HepG2 (cell line): Measurements from ENCODE around the gene ICE2. TPM values are rescaled to one million over a fixed set of nuclear protein-coding genes. Genes with fewer than 3 reads are reported as not detected.

Experiments
- EEA1 ChIP-seq: sonication (generic); formaldehyde crosslinking; IDR thresholded peaks from 2 replicates; pipeline ENCODE4 v1.5.1; 2020; ENCODE audit warnings: mild to moderate bottlenecking, missing genetic modification reagents, borderline replicate concordance
- HDAC6 ChIP-seq: fragments of 200-600 bp; sonication (generic); IDR thresholded peaks from 2 replicates; pipeline ENCODE4 v1.7.0; 2017; ENCODE audit warnings: mild to moderate bottlenecking, antibody characterized with exemption, low read length, low read depth
- IKZF1 ChIP-seq: fragments of 450-650 bp; IDR thresholded peaks from 2 replicates; pipeline ENCODE4 v1.7.1; 2016
- MYC ChIP-seq: sonication (generic); formaldehyde crosslinking; IDR thresholded peaks from 2 replicates; pipeline ENCODE4 v1.9.0; 2021; ENCODE audit warnings: missing genetic modification reagents, borderline replicate concordance
- POLR2AphosphoS2 ChIP-seq: IDR thresholded peaks from 2 replicates; pipeline ENCODE4 v1.6.1; 2011; ENCODE audit warnings: low read depth, low read length, improper control_type of control experiment
- RORA ChIP-seq: sonication (generic); formaldehyde crosslinking; IDR thresholded peaks from 2 replicates; pipeline ENCODE4 v1.5.0; 2020; ENCODE audit warnings: mild to moderate bottlenecking, missing genetic modification reagents, moderate library complexity
- SALL1 ChIP-seq: sonication (generic); formaldehyde crosslinking; IDR thresholded peaks from 2 replicates; pipeline ENCODE4 v1.8.0; 2022; ENCODE audit warnings: mild to moderate bottlenecking, missing genetic modification reagents
- SALL2 ChIP-seq: sonication (generic); formaldehyde crosslinking; IDR thresholded peaks from 2 replicates; pipeline ENCODE4 v1.8.1; 2023; ENCODE audit warnings: mild to moderate bottlenecking, missing genetic modification reagents, inconsistent platforms
- SMC3 ChIP-seq: IDR thresholded peaks from 2 replicates; pipeline ENCODE4 v1.6.1; 2011; ENCODE audit warnings: low read length, improper control_type of control experiment
- SRF ChIP-seq: IDR thresholded peaks from 2 replicates; pipeline ENCODE4 v1.6.1; 2011; ENCODE audit warnings: mild to moderate bottlenecking, low read depth, low read length, moderate library complexity
- THAP11 ChIP-seq: IDR thresholded peaks from 2 replicates; pipeline ENCODE4 v1.6.1; 2016; ENCODE audit warnings: missing biosample characterization, missing genetic modification reagents
- ZFP90 ChIP-seq: sonication (generic); formaldehyde crosslinking; IDR thresholded peaks from 2 replicates; pipeline ENCODE4 v1.8.0; 2022; ENCODE audit warnings: missing genetic modification reagents, mild to moderate bottlenecking, inconsistent platforms, borderline replicate concordance
- ZFX ChIP-seq: sonication (generic); formaldehyde crosslinking; IDR thresholded peaks from 2 replicates; pipeline ENCODE4 v1.4.0; 2020; ENCODE audit warnings: mild to moderate bottlenecking, low read depth, missing genetic modification reagents, moderate library complexity
- ZNF317 ChIP-seq: sonication (generic); formaldehyde crosslinking; IDR thresholded peaks from 2 replicates; pipeline ENCODE4 v1.5.0; 2020; ENCODE audit warnings: mild to moderate bottlenecking, missing genetic modification reagents
- ZNF510 ChIP-seq: sonication (generic); formaldehyde crosslinking; IDR thresholded peaks from 2 replicates; pipeline ENCODE4 v1.4.0; 2020; ENCODE audit warnings: low read depth, mild to moderate bottlenecking, missing genetic modification reagents
- ZNF607 ChIP-seq: sonication (generic); formaldehyde crosslinking; IDR thresholded peaks from 2 replicates; pipeline ENCODE4 v1.5.1; 2020; ENCODE audit warnings: missing genetic modification reagents, mild to moderate bottlenecking, borderline replicate concordance
- polyA plus RNA-seq, 8 experiments: library from polyadenylated mRNA; depleted of rRNA in 3 of 8; stranded (reverse) in 7 of 8; unstranded in 1 of 8; fragments of >200 nt; fragmentation: Illumina TruSeq in 4 of 8; extraction: Trizol in 4 of 8; gene quantifications; 2 replicates each; pipeline versions ENCODE4 v1.2.1 to v1.2.3, GENCODE V29; 2011 to 2016; ENCODE audit warnings: low read depth in 4 of 8, missing spikeins in 1 of 8, mixed read lengths in 1 of 8; ENCODE audit not compliant: insufficient read depth in 1 of 8
- total RNA-seq, 5 experiments: library from RNA; depleted of rRNA; stranded (reverse); fragments of >200 nt; fragmentation: Illumina TruSeq; extraction: Trizol; gene quantifications; 2 replicates each; pipeline ENCODE4 v1.2.3, GENCODE V29; 2016; ENCODE audit warnings: low read depth in 1 of 5
- TF ChIP-seq, protein P1 (sequence below): sonication (generic); formaldehyde crosslinking; IDR thresholded peaks from 2 replicates; pipeline ENCODE4 v1.9.0; 2021; ENCODE audit warnings: mild to moderate bottlenecking, missing genetic modification reagents
- TF ChIP-seq, protein P2 (sequence below): sonication (generic); formaldehyde crosslinking; conservative IDR thresholded peaks from 2 replicates; pipeline ENCODE4 v1.5.0; 2020; ENCODE audit warnings: missing genetic modification reagents
- TF ChIP-seq, protein P3 (sequence below): IDR thresholded peaks from 2 replicates; pipeline ENCODE4 v1.6.1; 2016; ENCODE audit warnings: control low read depth
- TF ChIP-seq, protein P4 (sequence below): sonication (generic); formaldehyde crosslinking; IDR thresholded peaks from 2 replicates; pipeline ENCODE4 v1.5.0; 2020; ENCODE audit warnings: mild to moderate bottlenecking, missing genetic modification reagents

The ICE2 gene
- total and polyA plus RNA-seq, 2 of the 13 experiments (the other 11 are each of a cell fraction or from before 2014, with no cell fraction given), result 24.8 to 26.4 TPM

DNA sequence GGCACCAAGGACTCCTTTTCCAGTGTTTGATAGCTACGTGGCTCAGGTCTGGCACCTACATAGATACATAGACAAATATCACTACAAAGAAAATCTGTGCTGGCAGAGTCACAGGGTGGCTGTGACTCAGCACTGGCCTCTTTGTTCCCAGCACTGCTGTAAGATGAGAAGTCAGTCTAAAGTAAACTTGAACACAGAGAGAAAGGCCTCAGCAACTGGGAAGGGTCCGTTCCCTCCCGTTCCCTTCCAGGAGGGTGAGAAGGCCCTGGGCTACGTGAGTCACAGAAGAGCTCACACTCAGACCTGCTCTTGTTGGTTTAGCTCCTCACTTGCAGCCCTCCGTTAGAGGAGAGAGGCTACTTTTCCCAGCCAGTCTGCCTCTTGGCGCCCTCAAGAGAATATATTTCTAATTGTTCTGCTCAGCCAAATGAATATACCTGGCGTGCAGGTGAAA, 104.3 kb downstream of the ICE2 start (continued):
- no peak for TF ChIP-seq MYC (CRISPR knock-in tag)
- peak; percentile 53; the same call in 1 of the 2 replicates for TF ChIP-seq THAP11 (CRISPR knock-in tag)
- TF ChIP-seq ZFX (CRISPR knock-in tag), result peak; percentile 85
- no peak for TF ChIP-seq IKZF1
- TF ChIP-seq, protein P1, sequence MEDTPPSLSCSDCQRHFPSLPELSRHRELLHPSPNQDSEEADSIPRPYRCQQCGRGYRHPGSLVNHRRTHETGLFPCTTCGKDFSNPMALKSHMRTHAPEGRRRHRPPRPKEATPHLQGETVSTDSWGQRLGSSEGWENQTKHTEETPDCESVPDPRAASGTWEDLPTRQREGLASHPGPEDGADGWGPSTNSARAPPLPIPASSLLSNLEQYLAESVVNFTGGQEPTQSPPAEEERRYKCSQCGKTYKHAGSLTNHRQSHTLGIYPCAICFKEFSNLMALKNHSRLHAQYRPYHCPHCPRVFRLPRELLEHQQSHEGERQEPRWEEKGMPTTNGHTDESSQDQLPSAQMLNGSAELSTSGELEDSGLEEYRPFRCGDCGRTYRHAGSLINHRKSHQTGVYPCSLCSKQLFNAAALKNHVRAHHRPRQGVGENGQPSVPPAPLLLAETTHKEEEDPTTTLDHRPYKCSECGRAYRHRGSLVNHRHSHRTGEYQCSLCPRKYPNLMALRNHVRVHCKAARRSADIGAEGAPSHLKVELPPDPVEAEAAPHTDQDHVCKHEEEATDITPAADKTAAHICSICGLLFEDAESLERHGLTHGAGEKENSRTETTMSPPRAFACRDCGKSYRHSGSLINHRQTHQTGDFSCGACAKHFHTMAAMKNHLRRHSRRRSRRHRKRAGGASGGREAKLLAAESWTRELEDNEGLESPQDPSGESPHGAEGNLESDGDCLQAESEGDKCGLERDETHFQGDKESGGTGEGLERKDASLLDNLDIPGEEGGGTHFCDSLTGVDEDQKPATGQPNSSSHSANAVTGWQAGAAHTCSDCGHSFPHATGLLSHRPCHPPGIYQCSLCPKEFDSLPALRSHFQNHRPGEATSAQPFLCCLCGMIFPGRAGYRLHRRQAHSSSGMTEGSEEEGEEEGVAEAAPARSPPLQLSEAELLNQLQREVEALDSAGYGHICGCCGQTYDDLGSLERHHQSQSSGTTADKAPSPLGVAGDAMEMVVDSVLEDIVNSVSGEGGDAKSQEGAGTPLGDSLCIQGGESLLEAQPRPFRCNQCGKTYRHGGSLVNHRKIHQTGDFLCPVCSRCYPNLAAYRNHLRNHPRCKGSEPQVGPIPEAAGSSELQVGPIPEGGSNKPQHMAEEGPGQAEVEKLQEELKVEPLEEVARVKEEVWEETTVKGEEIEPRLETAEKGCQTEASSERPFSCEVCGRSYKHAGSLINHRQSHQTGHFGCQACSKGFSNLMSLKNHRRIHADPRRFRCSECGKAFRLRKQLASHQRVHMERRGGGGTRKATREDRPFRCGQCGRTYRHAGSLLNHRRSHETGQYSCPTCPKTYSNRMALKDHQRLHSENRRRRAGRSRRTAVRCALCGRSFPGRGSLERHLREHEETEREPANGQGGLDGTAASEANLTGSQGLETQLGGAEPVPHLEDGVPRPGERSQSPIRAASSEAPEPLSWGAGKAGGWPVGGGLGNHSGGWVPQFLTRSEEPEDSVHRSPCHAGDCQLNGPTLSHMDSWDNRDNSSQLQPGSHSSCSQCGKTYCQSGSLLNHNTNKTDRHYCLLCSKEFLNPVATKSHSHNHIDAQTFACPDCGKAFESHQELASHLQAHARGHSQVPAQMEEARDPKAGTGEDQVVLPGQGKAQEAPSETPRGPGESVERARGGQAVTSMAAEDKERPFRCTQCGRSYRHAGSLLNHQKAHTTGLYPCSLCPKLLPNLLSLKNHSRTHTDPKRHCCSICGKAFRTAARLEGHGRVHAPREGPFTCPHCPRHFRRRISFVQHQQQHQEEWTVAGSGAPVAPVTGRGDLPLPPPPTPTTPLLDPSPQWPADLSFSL, result no peak
- TF ChIP-seq EEA1 (CRISPR knock-in tag), result no peak
- TF ChIP-seq HDAC6, result no peak
- TF ChIP-seq, protein P2, sequence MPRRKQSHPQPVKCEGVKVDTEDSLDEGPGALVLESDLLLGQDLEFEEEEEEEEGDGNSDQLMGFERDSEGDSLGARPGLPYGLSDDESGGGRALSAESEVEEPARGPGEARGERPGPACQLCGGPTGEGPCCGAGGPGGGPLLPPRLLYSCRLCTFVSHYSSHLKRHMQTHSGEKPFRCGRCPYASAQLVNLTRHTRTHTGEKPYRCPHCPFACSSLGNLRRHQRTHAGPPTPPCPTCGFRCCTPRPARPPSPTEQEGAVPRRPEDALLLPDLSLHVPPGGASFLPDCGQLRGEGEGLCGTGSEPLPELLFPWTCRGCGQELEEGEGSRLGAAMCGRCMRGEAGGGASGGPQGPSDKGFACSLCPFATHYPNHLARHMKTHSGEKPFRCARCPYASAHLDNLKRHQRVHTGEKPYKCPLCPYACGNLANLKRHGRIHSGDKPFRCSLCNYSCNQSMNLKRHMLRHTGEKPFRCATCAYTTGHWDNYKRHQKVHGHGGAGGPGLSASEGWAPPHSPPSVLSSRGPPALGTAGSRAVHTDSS (CRISPR knock-in tag), result no peak
- TF ChIP-seq ZNF607 (CRISPR knock-in tag), result no peak
- TF ChIP-seq RORA (CRISPR knock-in tag), result no peak
- TF ChIP-seq, protein P3, sequence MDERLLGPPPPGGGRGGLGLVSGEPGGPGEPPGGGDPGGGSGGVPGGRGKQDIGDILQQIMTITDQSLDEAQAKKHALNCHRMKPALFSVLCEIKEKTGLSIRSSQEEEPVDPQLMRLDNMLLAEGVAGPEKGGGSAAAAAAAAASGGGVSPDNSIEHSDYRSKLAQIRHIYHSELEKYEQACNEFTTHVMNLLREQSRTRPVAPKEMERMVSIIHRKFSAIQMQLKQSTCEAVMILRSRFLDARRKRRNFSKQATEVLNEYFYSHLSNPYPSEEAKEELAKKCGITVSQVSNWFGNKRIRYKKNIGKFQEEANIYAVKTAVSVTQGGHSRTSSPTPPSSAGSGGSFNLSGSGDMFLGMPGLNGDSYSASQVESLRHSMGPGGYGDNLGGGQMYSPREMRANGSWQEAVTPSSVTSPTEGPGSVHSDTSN (CRISPR knock-in tag), result no peak
- TF ChIP-seq, protein P4, sequence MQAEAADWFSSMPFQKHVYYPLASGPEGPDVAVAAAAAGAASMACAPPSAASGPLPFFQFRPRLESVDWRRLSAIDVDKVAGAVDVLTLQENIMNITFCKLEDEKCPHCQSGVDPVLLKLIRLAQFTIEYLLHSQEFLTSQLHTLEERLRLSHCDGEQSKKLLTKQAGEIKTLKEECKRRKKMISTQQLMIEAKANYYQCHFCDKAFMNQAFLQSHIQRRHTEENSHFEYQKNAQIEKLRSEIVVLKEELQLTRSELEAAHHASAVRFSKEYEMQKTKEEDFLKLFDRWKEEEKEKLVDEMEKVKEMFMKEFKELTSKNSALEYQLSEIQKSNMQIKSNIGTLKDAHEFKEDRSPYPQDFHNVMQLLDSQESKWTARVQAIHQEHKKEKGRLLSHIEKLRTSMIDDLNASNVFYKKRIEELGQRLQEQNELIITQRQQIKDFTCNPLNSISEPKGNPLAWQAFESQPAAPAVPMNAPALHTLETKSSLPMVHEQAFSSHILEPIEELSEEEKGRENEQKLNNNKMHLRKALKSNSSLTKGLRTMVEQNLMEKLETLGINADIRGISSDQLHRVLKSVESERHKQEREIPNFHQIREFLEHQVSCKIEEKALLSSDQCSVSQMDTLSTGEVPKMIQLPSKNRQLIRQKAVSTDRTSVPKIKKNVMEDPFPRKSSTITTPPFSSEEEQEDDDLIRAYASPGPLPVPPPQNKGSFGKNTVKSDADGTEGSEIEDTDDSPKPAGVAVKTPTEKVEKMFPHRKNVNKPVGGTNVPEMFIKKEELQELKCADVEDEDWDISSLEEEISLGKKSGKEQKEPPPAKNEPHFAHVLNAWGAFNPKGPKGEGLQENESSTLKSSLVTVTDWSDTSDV (CRISPR knock-in tag), result no peak
- TF ChIP-seq POLR2AphosphoS2, result 0 out of 2 replicates have a peak, but pooled peaks have one; percentile 43
- TF ChIP-seq ZNF510, result no peak
- TF ChIP-seq SRF, result no peak
- no peak for TF ChIP-seq SALL2
- no peak for TF ChIP-seq ZFP90 (CRISPR knock-in tag)
- TF ChIP-seq ZNF317, result peak; percentile 67; the same call in 1 of the 2 replicates
- TF ChIP-seq SMC3, result peak; percentile 22; the same call in 1 of the 2 replicates
- TF ChIP-seq SALL1 (CRISPR knock-in tag), result peak; percentile 94
